ENCODE results near the gene PDXDC1. TPM values are rescaled to one million over a fixed set of nuclear protein-coding genes. Genes with fewer than 3 reads are reported as not detected.
A peak's percentile ranks its signal among the peaks of the same experiment; 100 is the strongest.

PDXDC1 gene
- total RNA-seq, 1 experiment from 2014 or later, result 94.3 TPM

DNA sequence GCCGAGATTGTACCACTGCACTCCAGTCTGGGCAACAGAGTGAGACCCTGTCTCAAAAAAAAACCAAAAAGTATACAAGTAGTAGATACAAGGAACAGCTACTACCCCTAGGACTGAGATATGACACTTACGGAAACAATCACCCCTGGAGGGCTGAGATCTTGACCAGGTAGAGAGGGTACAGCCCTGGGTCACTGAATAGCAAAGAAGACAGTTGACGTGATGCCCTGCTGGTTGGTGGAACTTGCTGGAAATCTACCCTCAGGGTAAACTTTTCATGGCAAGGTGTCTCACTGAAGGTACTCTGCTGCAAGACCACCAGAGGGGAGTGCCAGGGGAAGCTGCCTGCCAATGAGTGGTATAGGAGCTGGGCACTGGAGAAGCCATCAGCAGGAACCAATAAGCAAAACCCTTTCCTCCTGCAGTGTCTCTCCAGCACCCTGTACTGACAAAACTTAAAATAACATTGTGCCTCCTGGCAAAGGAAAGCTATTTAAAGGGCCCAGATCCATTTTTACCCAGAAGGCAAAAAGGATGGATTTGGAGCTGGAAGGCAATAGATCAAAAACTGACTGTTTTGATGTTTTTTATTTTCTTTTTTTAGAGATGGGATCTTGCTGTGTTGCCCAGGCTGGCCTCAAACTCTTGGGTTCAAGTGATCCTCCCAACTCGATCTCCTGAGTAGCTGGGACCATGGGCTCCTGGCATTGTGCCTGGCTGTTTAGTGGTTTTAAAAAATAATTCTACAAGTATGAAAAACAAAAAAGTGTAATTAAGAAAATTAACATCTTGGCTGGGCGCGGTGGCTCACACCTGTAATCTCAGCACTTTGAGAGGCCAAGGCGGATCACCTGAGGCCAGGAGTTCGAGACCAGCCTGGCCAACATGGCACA, 11.3 kb upstream of the PDXDC1 start:
- Histone ChIP-seq H3K9me3 (ENCODE audit: control insufficient read depth in 1 of 2, insufficient read depth in 1 of 2, low read depth in 1 of 2, low read length in 2 of 2) (no peaks in the 10 kb centered on the region), H3K4me3 (replicated peaks in 1 of 2; ENCODE audit: low read depth in 1 of 2, low read length in 2 of 2) (no peak overlapping the region), H4K20me1 (ENCODE audit: insufficient read depth) (no peaks in the 10 kb centered on the region), H3K9me2 (ENCODE audit: insufficient read depth) (no peaks in the 10 kb centered on the region), H3K4me2 (ENCODE audit: low read length) (no peak overlapping the region), H3K27me3 (ENCODE audit: insufficient read depth, low read length) (no peaks in the 10 kb centered on the region), H3K27ac (ENCODE audit: low read depth, low read length) (no peak overlapping the region), H3K9ac (ENCODE audit: low read length) (no peak overlapping the region), H3K79me2 (ENCODE audit: insufficient read depth, low read length) (no peaks in the 10 kb centered on the region), H3K36me3 (ENCODE audit: control insufficient read depth in 1 of 2, insufficient read depth in 2 of 2, low read length in 2 of 2) (no peaks in the 10 kb centered on the region), H2AFZ (ENCODE audit: low read depth, low read length, poor library complexity, severe bottlenecking) (no peak overlapping the region), H3K4me1 (ENCODE audit: control insufficient read depth in 1 of 2, insufficient read depth in 2 of 2, low read length in 2 of 2) (no peaks in the 10 kb centered on the region)
- no TSS peak for BruUV-seq (replicated peaks)
- intact Hi-C loops (cut with micrococcal nuclease), result no loop called here
- ChIA-PET POLR2A (no interaction called here), CTCF (no interaction called here), RAD21 (ENCODE audit: low non-redundant PET in 1 of 2, low total read pairs in 2 of 2, uncharacterized antibody in 2 of 2, unreplicated experiment in 2 of 2) (no interaction called here)
- DNase-seq (ENCODE audit: low read depth, low spot score), result no peak
- ATAC-seq, result peak; percentile 26; the same call in 1 of the 2 replicates
- TF ChIP-seq ZFX (IDR thresholded peaks at IDR 0.05) (no peak), YY1 (IDR thresholded peaks at IDR 0.05; ENCODE audit: extremely low read depth, insufficient replicate concordance, low read depth, low read length) (no peak)

GRCh38 chr16:14965328-14965727, 9.5 kb upstream of the PDXDC1 start:
- H3K4me3 ChIP-seq (replicated peaks in 1 of 2; ENCODE audit: low read depth in 1 of 2, low read length in 2 of 2), result no peak overlapping the region
- H2AFZ ChIP-seq (ENCODE audit: low read depth, low read length, poor library complexity, severe bottlenecking), result no peak overlapping the region
- no peaks in the 10 kb centered on the region for H4K20me1 ChIP-seq (ENCODE audit: insufficient read depth)
- intact Hi-C loops (cut with micrococcal nuclease), result no loop called here
- BruUV-seq (replicated peaks), result no TSS peak
- peaks cover 0 to 2% of the 10 kb centered on the region in 2 experiments; a peak in 2 of 4 replicates for H3K4me1 ChIP-seq (ENCODE audit: control insufficient read depth in 1 of 2, insufficient read depth in 2 of 2, low read length in 2 of 2)
- H3K9ac ChIP-seq (ENCODE audit: low read length), result no peak overlapping the region
- H3K4me2 ChIP-seq (ENCODE audit: low read length), result no peak overlapping the region
- H3K27ac ChIP-seq (ENCODE audit: low read depth, low read length), result no peak overlapping the region
- no peak for ATAC-seq
- H3K9me3 ChIP-seq (ENCODE audit: control insufficient read depth in 1 of 2, insufficient read depth in 1 of 2, low read depth in 1 of 2, low read length in 2 of 2), result no peaks in the 10 kb centered on the region
- no peaks in the 10 kb centered on the region for H3K27me3 ChIP-seq (ENCODE audit: insufficient read depth, low read length)
- H3K79me2 ChIP-seq (ENCODE audit: insufficient read depth, low read length), result no peaks in the 10 kb centered on the region
- TF ChIP-seq, protein P1, sequence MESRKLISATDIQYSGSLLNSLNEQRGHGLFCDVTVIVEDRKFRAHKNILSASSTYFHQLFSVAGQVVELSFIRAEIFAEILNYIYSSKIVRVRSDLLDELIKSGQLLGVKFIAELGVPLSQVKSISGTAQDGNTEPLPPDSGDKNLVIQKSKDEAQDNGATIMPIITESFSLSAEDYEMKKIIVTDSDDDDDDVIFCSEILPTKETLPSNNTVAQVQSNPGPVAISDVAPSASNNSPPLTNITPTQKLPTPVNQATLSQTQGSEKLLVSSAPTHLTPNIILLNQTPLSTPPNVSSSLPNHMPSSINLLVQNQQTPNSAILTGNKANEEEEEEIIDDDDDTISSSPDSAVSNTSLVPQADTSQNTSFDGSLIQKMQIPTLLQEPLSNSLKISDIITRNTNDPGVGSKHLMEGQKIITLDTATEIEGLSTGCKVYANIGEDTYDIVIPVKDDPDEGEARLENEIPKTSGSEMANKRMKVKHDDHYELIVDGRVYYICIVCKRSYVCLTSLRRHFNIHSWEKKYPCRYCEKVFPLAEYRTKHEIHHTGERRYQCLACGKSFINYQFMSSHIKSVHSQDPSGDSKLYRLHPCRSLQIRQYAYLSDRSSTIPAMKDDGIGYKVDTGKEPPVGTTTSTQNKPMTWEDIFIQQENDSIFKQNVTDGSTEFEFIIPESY (IDR thresholded peaks at IDR 0.05; ENCODE audit: extremely low read depth, insufficient replicate concordance, low read length), result no peak
- no peak for TF ChIP-seq FOSL1 (IDR thresholded peaks at IDR 0.05; ENCODE audit: low read depth)
- TF ChIP-seq TCF7L2 (IDR thresholded peaks at IDR 0.05; ENCODE audit: borderline replicate concordance, extremely low read depth, insufficient read depth, insufficient read length), result no peak
- TF ChIP-seq ZNF274 (IDR thresholded peaks at IDR 0.05; ENCODE audit: low read depth, low read length), result no peak
- no peak for TF ChIP-seq SIN3A (IDR thresholded peaks at IDR 0.05; ENCODE audit: low read depth)
- TF ChIP-seq MAX (IDR thresholded peaks at IDR 0.05), result no peak
- no peak for TF ChIP-seq EGR1 (IDR thresholded peaks at IDR 0.05; ENCODE audit: low read depth)
- TF ChIP-seq ZFX (IDR thresholded peaks at IDR 0.05), result no peak
- no peak for TF ChIP-seq SRF (IDR thresholded peaks at IDR 0.05; ENCODE audit: low read depth)
- no peak for TF ChIP-seq CEBPB (IDR thresholded peaks at IDR 0.05; ENCODE audit: low read depth)
- TF ChIP-seq CTCF (IDR thresholded peaks at IDR 0.05 in 2 of 3, conservative IDR thresholded peaks at IDR 0.05 in 1 of 3; ENCODE audit: borderline replicate concordance in 1 of 3, insufficient read depth in 1 of 3, low read depth in 2 of 3, low read length in 2 of 3), result no peak
- TF ChIP-seq POLR2AphosphoS5 (IDR thresholded peaks at IDR 0.05; ENCODE audit: low read depth, low read length), result no peak
- no peak for TF ChIP-seq CBX3 (IDR thresholded peaks at IDR 0.05; ENCODE audit: low read depth)
- TF ChIP-seq POLR2A (IDR thresholded peaks at IDR 0.05; ENCODE audit: borderline replicate concordance, extremely low read depth, insufficient read depth, insufficient read length), result no peak
- H3K36me3 ChIP-seq (ENCODE audit: control insufficient read depth in 1 of 2, insufficient read depth in 2 of 2, low read length in 2 of 2), result no peaks in the 10 kb centered on the region
- no peaks in the 10 kb centered on the region for H3K9me2 ChIP-seq (ENCODE audit: insufficient read depth)
- POLR2A ChIA-PET, result no interaction called here
- RAD21 ChIA-PET (ENCODE audit: low non-redundant PET in 1 of 2, low total read pairs in 2 of 2, uncharacterized antibody in 2 of 2, unreplicated experiment in 2 of 2), result no interaction called here
- DNase-seq (ENCODE audit: low read depth, low spot score), result no peak
- CTCF ChIA-PET, result no interaction called here
